ENCODE results near the gene TIMP3.

GRCh38 chr22:32780726-32781310, 20.7 kb upstream of the TIMP3 start:
- TF ChIP-seq, protein P1, sequence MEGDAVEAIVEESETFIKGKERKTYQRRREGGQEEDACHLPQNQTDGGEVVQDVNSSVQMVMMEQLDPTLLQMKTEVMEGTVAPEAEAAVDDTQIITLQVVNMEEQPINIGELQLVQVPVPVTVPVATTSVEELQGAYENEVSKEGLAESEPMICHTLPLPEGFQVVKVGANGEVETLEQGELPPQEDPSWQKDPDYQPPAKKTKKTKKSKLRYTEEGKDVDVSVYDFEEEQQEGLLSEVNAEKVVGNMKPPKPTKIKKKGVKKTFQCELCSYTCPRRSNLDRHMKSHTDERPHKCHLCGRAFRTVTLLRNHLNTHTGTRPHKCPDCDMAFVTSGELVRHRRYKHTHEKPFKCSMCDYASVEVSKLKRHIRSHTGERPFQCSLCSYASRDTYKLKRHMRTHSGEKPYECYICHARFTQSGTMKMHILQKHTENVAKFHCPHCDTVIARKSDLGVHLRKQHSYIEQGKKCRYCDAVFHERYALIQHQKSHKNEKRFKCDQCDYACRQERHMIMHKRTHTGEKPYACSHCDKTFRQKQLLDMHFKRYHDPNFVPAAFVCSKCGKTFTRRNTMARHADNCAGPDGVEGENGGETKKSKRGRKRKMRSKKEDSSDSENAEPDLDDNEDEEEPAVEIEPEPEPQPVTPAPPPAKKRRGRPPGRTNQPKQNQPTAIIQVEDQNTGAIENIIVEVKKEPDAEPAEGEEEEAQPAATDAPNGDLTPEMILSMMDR (IDR thresholded peaks at IDR 0.05): no peak
- TF ChIP-seq POLR2A (IDR thresholded peaks at IDR 0.05) (no peak), POLR2AphosphoS5 (IDR thresholded peaks at IDR 0.05) (no peak), EP300 (IDR thresholded peaks at IDR 0.05) (no peak)
